GM12874 (cell line): Measurements from ENCODE around the gene CACNA1B.

ENCODE experiments used
- CTCF ChIP-seq: IDR thresholded peaks from 2 replicates; pipeline ENCODE4 v1.5.1; 2011; ENCODE audit warnings: low read depth, mild to moderate bottlenecking, control low read depth, low read length, moderate library complexity; ENCODE audit not compliant: insufficient read depth

Gene CACNA1B

GRCh38 chr9:138077126-138077525, 199.5 kb downstream of the CACNA1B start:
- TF ChIP-seq CTCF: no peak

- no peak for TF ChIP-seq CTCF
These were observed 200.4 kb downstream of the CACNA1B start for GRCh38 chr9:138077898-138078540.

- no peak for TF ChIP-seq CTCF
These were observed 201.3 kb downstream of the CACNA1B start for GRCh38 chr9:138078846-138079245.

GRCh38 chr9:138080979-138081378, 203.4 kb downstream of the CACNA1B start:
- TF ChIP-seq CTCF: no peak

GRCh38 chr9:138082918-138083636, 205.5 kb downstream of the CACNA1B start:
- no peak for TF ChIP-seq CTCF

GRCh38 chr9:138083873-138084272, 206.3 kb downstream of the CACNA1B start:
- TF ChIP-seq CTCF: no peak

GRCh38 chr9:138085568-138085967, 208.0 kb downstream of the CACNA1B start:
- TF ChIP-seq CTCF: no peak
